Measurements from ENCODE around the gene RAD18.

RAD18 gene, protein sequence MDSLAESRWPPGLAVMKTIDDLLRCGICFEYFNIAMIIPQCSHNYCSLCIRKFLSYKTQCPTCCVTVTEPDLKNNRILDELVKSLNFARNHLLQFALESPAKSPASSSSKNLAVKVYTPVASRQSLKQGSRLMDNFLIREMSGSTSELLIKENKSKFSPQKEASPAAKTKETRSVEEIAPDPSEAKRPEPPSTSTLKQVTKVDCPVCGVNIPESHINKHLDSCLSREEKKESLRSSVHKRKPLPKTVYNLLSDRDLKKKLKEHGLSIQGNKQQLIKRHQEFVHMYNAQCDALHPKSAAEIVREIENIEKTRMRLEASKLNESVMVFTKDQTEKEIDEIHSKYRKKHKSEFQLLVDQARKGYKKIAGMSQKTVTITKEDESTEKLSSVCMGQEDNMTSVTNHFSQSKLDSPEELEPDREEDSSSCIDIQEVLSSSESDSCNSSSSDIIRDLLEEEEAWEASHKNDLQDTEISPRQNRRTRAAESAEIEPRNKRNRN

DNA sequence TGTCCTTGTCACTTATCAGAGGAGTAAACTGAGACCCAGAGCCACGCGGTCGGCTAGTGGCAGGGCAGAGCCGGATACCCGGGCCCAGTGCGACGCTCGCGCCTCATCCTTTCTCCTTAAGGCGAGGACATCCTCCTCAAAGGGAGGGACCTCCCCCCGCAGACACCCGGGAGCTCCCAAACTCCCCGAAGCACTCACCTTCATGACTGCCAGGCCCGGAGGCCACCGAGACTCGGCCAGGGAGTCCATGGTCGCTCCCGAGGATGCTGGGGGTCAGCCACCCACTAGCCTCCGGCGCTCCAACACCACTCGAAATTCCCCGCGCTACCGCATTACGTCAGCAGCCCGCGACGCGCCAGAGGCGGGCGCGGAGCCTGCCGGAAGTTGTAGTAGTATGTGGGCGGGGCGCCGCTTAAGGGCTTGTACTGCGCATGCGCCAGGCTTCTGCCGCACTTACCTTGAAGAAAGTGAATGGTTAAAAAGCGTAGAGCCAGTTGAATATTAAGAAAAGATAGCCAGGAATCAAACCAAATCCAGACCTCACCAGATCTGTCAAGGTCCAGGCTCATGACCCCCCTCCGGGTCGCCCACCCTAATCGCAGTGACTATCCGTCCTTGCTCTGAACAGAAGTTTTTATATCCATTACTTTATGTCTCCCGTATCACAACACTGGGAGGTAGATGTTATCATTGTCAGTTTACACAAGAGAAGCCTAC is at the start of gene RAD18:
TSS of gene RAD18 (minus strand) at position 336 of the 717 bp plus-strand sequence. CDS start at position 249, 87 bp downstream.
- DNase-seq = peak; percentile 96 to 98 (median 96)

DNA sequence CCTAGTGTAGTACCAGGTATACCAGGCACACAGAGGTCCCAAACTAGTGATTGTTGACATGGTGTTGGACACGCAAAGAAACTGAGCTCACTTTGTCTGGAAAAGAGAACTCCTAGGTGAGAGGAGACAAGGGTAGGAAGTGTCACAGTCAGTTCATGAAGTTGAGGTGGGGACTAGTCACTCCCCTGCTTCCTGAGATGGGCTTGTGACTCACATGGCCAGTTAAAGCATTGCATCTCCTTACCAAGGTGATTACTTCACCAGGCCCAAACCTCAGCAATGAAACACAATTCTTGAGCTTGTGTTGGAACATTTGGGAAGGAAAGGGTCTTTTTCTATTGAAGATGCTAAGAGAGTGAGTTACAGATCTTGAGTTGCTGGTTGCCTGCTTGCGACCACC is 49.2 kb upstream of the RAD18 start:
- no peak for DNase-seq

DNA sequence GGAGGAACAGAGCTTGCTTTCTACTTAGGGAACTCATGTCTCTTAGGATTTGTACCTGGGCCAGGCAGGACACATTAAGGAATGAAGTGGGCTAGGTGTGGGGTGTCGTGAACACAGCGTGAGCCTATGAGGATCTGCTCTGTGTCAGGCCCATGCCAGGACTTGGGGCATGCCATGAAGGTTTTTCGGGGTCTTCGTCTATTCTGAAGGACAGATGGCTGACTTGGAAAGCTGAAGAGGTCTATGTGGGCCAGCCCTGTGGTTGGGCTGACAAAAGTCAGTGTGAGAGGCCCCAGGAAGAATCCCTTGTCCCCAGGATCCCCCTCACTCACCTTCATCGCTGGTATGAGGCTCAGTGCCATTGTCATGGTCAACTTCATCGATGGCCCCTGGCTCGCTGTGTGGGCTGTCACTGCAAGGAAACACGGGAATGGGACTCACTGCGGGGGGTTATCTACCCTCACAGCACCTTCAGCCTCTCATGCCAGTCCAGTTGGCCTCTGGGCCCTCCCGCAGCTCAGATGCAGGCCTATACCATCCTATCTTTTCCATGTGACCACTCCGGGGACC is 46.8 kb upstream of the RAD18 start:
- DNase-seq = no peak

DNA sequence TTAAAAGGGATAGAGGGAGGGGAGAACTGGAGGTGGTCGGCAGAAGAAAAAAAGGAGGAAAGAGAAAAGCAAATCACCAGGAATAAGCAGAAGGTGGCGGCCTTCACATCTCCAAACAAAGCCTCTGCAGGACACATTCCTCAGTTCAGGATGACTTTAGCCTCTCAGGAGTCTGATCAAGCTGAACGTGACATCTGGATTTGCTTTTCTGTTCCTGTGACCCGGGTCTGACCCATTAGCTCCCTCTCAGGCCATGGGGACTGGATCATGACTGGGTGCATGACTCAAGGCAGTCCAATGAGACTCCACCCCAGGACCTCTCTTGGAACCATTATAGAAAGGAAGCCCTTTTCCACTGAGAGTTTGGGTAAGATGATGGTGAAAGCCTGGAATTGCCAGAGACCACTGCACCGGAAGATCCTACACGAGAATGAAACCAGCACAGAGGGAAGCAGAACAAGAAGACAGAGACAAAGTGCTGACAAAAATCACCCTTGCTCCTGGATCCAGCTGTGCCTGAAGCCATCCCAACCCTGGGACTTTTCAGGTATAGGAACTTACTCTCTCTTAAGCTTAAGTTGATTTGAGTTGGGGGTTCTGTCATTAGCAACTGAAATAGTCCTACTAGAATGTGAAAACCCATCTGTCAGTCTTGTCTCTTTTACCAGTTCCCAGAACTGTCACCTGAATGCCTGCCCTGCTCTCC is 45.4 kb upstream of the RAD18 start:
- DNase-seq = peak; percentile 31 to 48 (median 38)

DNA sequence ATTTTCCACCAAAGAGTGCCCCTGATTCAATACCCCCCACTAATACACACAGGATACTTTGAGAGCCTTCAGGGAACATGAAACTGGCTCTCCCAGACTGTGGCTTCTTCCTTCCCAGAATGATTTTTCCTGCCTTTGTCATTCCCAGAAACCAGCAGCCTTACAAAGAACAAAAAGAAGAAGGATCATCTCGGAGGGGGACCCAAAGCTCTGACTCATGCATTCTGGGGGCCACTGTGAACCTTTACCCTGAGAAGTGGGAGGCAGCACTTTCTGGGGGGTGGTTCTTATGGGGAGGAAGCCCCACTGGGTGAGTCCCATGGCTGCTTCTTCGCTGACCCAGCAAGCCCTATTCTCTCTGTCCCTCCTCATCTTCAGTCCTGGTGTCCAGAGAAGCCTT is 44.7 kb upstream of the RAD18 start:
- no peak for DNase-seq

DNA sequence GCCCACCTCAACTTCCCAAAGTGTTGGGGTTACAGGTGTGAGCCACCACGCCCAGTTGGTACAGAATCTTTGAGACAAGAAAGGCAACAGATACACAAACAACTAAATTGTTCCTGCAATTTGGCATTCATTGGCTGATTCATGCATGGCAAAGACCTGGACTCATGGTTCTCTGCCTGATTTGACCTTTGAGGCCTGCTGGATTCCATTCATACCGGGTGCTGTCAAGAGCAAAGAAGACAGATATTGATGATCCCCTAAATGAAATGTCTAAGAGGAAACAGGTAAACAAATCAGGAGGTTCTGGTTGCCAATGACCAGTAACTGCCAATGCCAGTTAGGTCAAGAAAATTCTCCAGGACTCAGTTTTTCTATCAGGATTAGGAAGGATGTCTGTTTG is 43.9 kb upstream of the RAD18 start:
- no peak for DNase-seq

DNA sequence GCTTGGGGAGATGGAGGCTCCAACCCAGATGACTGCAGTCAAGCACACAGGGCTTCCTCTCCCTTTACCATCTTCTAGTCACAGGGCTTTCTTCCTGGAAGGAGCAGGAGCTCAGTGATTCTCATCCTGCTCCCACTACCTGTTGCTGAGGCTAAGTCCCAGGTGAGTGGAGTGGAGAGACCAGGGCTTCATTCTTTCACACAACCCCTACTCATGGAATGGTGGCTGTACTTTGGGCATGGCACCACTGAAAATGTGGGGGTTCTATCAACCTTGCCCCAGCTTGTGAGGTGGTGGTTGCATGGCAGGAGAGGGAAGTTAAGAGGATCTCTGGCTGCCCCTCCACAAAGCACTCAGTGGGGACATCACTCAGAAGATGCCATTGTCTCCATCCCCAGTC is 36.8 kb upstream of the RAD18 start:
- no peak for DNase-seq

DNA sequence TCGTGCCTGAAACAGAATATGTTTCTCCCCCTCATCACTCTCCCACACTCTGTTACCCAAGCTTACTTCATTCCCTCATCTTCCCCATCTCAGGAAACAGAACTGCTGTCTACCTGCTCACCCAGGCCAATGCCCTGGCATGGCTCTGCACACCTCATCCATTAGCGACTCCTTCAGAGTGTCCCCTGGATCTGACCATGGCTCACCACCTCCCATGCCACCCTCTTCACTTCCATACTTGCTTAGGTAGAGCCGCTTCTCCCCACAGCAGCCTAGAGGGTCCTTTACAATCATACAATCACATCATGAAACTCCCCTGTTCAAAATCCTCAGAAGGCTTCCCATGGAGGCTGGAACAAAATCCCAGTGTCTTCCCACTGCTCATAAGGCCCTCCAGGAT is 33.9 kb upstream of the RAD18 start:
- DNase-seq = no peak

DNA sequence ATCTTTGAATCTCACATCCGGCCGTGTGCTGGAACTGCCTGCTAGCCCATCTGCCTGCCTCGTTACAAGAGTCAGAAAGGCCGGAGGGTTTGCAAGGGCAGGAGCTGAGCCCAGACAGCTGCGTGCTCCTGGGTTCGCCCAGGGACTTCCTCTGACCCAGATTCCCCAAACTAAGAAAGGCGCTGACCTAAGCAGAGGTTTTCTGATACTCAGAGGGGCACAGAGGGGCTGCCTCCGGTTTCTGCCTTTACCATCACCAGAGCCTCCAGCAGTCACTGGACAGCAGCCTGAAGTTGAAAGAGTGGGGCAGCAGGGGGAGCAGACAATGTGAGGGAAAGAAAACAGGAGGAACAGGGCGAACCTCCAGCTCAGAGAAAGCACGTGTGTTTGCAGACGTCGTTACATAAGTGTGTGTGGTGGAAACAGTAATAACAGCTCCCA is 33.4 kb upstream of the RAD18 start:
- DNase-seq = no peak

DNA sequence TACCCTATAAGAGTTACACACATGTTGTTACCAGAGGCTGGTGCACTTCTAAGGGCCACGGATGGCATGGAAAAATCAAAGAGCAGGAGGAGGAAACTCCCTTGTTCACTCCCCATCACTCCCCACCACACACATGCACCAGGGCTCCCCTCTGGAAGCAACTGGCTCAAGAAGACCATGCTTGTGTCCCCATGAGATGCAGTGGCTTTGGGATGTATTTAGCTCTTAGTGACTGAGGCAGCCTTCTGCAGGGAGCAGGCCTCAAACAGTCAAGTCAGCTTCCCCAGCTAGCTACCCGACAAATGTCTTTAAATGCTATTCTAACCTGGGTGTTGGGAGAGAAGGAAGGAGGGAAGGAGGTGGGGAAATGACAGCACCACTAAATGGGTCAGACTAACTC is 32.9 kb upstream of the RAD18 start:
- DNase-seq = no peak

DNA sequence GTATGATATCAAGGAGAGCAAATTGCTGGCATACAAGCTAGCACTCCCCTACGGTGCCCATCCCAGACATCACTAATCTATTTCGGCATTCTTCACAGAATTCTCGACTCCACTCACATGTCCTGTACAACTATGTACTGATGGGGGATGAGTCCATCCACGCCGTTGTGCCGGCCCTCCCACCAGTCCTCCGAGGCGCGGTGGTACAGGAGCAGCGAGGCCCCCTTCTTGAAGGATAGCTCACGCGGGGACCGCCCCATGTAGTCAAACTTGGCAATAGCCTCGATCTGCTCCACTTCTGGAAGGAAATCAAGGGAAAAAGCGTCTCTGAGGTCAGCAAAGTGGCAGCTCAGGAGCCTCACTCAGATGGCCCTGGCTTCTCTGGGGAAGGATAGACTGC is 31.0 kb upstream of the RAD18 start:
- DNase-seq = no peak

DNA sequence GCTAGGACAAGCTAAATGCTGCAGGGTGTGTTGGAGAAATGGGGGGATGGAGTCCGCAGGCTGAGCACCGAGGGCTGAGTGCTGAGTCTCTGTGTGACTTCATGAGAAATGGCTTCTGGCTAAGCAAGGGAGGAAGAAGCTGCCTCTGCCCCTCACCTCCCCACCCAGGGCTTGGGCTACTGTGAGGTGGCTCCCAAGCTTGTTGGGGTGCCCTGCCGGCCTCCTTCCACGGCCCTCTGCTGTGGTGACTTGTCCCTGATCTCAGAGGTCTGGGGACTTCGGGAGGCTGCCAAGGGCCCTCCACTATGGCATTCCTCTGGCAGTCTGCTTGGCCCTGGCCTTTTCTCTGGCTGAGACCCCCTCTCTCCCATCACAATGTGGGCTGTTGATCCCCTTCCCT is 30.1 kb upstream of the RAD18 start:
- no peak for DNase-seq

DNA sequence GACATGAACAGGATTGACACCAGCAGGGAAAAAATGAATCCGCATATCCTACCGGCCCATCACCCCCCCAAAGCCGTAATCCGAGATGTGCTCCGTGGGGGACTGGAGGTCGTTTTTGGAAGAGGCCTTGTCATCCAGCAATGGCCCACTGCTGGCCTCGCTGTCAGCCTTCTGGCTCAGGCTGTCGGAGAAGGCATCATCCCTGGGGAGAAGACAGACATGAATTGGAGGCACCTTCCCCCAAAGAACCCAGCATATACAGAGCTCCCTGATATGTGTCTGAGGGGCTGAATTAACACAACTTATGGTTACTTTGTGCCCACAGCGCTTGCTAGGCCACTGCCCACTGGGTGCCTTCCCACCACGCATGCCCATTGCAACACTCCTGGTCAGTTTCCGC is 29.6 kb upstream of the RAD18 start:
- DNase-seq = no peak

DNA sequence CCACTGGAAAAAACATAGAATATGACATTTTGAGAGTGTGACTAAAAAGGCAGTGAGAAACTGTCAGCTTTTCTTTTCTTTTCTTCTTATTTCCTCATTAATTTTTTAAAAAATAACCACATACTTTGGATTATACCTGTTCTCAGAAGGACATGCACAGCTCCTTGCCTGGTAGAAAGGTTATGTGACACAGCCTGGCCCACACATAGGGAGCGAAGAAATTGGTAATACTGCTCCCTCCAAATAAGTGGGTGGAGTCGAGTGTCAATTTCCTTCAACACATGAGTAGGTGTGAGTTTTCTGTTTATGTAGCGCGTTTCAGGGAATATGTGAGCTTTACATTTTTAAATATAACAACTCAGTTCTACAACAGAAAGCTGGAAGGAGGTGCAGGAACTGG is 28.9 kb upstream of the RAD18 start:
- no peak for DNase-seq

DNA sequence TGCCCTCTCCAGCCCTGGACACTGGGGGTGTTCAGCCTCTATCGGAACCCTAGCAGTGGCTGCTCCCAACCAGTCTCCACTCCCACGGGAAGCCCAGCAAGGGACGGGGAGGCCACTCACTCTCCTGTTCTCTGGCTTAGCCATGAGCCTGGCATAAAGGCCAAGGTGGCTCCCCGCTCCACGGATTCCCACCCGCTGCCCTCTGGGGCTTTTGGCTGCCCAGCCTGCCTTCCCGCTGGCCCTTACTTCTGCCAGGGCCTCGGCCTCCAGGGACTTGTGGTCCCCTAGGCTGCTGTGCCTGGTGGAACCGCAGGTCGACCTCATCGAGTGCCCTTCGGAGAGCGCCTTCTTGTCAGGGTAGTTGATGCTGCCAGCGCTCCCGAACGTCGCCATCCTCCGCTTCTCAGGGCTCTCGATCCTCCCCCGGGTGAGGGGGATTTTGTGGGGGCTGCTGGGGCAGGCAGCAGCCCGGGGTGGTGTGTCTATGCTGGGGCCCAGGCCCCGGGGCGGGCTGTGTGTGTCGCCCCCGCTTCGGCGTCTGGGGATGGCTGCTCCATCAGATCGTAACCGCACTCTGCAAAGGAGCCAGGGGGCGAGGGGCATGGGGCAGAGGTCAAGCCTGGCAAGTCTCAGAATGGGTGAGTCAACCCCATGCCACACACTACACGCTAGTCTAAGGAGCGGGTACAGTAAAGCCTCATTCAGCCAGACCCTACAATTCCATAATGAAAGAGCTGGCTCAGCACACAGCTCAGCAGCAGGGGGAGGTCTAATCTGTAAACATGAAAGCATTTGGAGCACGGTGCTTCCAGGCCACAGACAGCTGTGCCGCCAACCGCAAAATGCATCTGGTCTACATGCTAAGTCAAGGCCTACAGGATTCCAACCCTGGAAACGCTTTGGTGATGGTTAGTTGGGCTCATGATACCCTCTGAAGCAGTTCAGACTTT is 27.3 kb upstream of the RAD18 start:
- DNase-seq = no peak

DNA sequence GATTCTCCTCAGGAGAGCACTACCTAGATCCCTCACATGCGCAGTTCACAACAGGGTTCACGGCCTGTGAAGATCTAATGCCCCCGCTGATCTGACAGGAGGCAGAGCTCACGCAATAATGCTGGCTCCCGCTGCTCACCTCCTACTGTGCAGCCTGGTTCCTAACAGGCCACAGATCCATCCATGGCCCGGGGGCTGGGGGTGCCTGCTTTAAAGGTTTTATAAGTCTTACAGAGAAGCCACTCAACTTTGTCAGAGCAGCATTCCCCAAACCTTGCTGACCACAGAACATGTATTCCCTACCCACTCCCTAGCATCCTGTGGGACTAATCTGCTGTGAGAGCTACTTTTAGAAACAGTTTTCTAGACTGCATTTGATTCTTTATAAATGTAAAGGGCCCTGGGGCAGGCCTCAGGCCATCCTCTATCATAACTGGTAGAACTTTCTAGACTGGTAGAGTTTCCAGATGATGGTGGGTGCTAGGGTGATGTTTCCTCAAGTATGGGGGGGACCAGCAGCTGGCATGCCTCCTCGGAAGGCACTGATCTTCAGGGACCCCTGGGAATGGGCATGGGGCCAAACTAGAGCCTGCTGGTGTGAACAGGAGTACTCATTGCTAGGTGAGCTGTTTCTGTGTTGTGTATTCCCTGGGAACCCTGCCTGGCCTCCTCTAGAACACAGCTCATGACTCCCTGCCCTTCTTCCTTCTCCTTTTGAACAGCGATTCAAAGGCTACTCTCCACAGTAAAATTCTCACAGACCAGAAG is 25.7 kb upstream of the RAD18 start:
- DNase-seq = no peak

DNA sequence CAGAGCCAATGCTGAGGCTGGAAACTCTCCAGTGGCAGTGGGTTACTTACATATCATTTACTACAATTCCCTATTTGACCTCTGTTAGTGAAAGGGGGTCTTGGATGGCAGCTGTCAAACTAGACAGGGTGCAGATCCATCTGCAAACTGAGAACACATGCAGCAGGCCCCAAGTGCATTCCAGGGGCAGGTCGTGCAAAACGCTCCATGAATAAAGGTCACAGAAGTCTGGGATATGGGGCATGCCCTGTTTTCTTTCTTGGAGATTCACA is 25.0 kb upstream of the RAD18 start:
- DNase-seq = no peak

DNA sequence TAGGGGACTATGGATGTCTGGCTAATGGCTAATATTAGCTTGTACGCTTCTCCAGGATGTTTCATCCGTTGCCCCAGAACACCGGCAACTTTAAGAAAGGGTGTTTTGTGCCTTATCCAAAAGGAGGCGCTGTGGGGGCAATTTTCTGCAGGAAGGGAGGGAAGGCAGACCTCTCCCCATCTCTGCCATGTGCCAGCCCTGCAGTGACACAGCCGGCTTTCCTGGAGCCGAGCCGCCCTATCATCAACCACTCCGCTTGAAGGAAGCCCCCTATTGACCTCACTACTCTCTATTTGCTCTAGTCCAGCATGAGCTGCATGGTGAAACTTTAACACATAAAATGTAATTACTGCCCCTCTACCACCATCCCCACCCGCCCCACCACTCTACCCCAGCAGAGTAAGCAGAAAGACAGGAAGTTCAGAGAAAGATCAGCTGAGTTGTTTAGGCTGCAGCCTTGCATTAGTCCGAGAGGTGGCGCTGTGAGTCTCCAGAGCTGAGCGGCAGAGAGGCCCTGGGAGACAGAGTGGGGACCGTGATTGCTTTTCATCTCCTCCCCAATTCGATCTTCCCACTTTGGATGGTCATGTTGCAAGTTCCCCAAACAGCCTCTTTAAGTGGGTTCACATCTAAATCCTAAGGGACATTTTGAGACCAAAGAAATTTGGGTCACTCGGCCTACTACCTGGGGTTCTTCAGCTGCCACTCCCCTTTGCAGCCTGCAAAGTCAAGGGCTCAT is 24.5 kb upstream of the RAD18 start:
- DNase-seq = peak; percentile 74 to 80 (median 78)

DNA sequence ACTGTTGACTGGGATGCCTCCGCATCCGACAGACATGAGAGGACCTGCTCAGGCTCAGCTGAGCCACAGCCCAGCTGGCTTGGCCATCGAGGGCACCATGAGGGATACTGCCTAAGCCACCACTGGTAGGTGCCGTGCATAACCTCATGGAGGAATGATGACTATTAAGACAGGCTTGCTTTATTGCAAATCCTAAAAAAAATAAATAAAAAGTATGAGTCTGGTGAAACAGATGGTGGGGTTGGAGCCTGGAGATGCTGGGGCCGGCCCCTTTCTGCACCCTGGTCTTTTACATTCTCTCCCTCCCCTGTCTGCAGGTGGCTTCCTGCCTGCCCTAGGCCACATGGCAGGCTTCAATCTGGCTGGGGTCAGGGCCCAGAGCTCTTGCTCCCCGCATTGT is 24.0 kb upstream of the RAD18 start:
- no peak for DNase-seq

DNA sequence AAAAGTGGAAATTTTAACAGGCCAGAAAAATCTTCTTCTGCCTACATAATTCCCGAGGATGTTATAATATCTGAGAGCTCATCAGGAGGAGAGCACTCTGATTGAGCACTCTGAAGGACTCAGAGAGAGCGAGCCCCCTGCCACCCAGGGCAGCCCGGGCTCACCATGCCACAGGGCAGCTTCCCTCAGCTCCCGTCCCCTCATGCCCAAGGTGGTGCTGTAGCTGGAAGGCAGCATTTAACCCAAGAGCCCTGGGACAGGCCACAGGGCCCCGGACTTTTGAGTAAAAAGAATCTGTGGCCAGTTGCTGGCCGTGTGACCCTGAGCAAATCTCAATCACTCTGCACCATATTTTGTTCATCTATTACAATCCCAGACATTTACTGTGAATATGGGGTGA is 23.5 kb upstream of the RAD18 start:
- DNase-seq = no peak

DNA sequence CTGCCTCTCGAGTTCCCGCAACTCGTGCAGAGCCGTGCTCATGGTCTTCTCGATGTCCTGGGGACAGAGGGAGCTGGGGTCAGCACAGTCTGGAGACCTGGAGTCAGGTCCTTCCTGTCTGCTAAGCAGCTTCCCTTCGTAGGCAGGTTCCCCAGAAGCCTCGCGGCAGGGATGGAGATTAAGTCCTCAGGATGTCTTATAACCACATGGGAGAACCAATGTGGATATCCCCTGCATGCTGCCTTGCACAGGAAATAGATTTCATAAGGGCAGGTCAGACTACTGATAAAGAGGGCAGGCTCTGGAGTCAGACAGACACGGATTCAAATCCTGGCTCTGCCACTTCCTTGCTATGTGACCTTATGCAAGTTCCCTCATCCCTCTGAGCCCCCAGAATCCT is 22.6 kb upstream of the RAD18 start:
- DNase-seq = no peak
